Measurements from ENCODE around the gene GDPGP1.

Gene GDPGP1

GRCh38 chr15:90207252-90207651 lies 26.8 kb upstream of the GDPGP1 start:
- H3K9ac ChIP-seq: no peak overlapping the region
- TF ChIP-seq Cebpa-rat (IDR thresholded peaks at IDR 0.05): no peak
- H3K9me3 ChIP-seq (replicated peaks in 1 of 11): no peaks in the 10 kb centered on the region
- H3K4me2 ChIP-seq: no peak overlapping the region
- H3K4me1 ChIP-seq: peaks cover 74 to 90% (median 81%) of the 10 kb centered on the region in 10 experiments
- peaks cover 10 to 80% (median 51%) of the 10 kb centered on the region in 11 experiments; a peak in 20 of 22 replicates for H3K36me3 ChIP-seq
- H4K20me1 ChIP-seq: peaks cover 15 to 97% (median 64%) of the 10 kb centered on the region in 11 experiments; a peak in 19 of 22 replicates
- no peak overlapping the region for H3K27ac ChIP-seq
- H3K27me3 ChIP-seq: no peaks in the 10 kb centered on the region
- H3K4me3 ChIP-seq: no peak overlapping the region

GRCh38 chr15:90208356-90208755 lies 25.7 kb upstream of the GDPGP1 start:
- Histone ChIP-seq H4K20me1 (peaks cover 9 to 97% (median 61%) of the 10 kb centered on the region in 11 experiments; a peak in 18 of 22 replicates), H3K9ac (no peak overlapping the region), H3K4me1 (peaks cover 74 to 90% (median 81%) of the 10 kb centered on the region in 10 experiments), H3K9me3 (replicated peaks in 1 of 11) (no peaks in the 10 kb centered on the region), H3K4me2 (no peak overlapping the region), H3K4me3 (no peak overlapping the region), H3K27me3 (no peaks in the 10 kb centered on the region), H3K27ac (no peak overlapping the region), H3K36me3 (peaks cover 10 to 83% (median 59%) of the 10 kb centered on the region in 11 experiments; a peak in 20 of 22 replicates)
- no peak for TF ChIP-seq Cebpa-rat (IDR thresholded peaks at IDR 0.05)

DNA sequence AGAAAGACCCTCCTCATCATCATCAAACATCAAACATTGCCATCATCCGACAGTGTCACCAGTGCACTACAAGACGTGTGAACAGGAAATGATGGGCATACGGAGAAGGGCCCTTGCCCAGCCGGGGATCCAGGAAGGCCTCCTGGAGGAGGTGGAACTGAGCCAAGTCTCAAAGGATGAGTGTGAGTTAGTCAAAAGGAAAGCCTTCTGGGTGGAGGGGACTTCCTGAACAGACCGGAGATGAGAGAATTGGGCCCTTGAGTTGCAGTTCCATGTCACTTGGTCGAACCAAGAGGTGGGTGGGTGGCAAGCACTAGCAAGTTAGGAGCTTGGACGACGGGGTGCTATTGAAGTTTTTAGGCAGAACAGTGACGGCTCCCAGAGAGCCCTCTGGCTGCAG lies 24.4 kb upstream of the GDPGP1 start:
- Histone ChIP-seq H3K4me2 (peak overlapping the region; percentile 41 to 94 (median 84); a peak in 21 of 22 replicates), H3K9ac (no peak overlapping the region), H3K4me3 (no peak overlapping the region), H3K36me3 (peaks cover 10 to 76% (median 48%) of the 10 kb centered on the region in 11 experiments; a peak in 20 of 22 replicates), H3K27me3 (no peaks in the 10 kb centered on the region), H4K20me1 (peaks cover 6 to 92% (median 58%) of the 10 kb centered on the region in 11 experiments; a peak in 17 of 22 replicates), H3K4me1 (peaks cover 74 to 90% (median 81%) of the 10 kb centered on the region in 10 experiments), H3K9me3 (replicated peaks in 1 of 11) (no peaks in the 10 kb centered on the region), H3K27ac (no peak overlapping the region)
- no peak for TF ChIP-seq Cebpa-rat (IDR thresholded peaks at IDR 0.05)

- TF ChIP-seq Cebpa-rat (IDR thresholded peaks at IDR 0.05): no peak
- Histone ChIP-seq H3K9ac (peak overlapping the region in 6 of 11 experiments; percentile 19 to 47 (median 22); a peak in 5 of 22 replicates), H3K4me2 (peak overlapping the region; percentile 72 to 94 (median 88)), H3K4me1 (peaks cover 71 to 85% (median 74%) of the 10 kb centered on the region in 10 experiments), H3K27me3 (no peaks in the 10 kb centered on the region), H3K36me3 (peaks cover 10 to 75% (median 40%) of the 10 kb centered on the region in 11 experiments; a peak in 20 of 22 replicates), H3K9me3 (replicated peaks in 1 of 11) (no peaks in the 10 kb centered on the region), H3K27ac (peak overlapping the region in 7 of 11 experiments; percentile 47 to 61 (median 56); a peak in 8 of 22 replicates), H4K20me1 (peaks cover 6 to 92% (median 53%) of the 10 kb centered on the region in 11 experiments; a peak in 16 of 22 replicates), H3K4me3 (no peak overlapping the region; a peak in 1 of 20 replicates)
Measured at GRCh38 chr15:90210593-90210992, 23.4 kb upstream of the GDPGP1 start.

DNA sequence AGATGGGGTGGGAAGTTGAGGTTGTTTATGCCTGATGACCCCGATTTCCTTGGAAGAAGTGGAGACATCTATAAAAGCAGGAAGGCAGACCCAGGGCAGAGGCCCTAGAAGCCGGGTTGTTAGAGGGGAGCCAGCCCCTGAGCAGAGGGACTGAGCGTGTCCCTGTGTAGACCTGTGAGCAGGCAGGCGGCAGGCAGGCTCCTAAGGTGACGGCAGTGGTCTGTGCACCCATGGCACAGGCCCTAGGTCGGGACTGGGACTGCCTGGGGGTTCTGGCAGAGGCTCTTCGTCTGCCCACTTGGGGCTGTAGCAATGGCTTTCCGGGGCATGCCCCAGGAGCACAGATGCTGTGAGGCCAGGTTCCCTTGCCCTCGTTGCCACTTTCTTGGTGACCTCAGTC lies 23.0 kb upstream of the GDPGP1 start:
- no peaks in the 10 kb centered on the region for H3K27me3 ChIP-seq
- H3K9ac ChIP-seq: peak overlapping the region in 10 of 11 experiments; percentile 0 to 48 (median 24); a peak in 12 of 22 replicates
- H3K36me3 ChIP-seq: peaks cover 10 to 75% (median 40%) of the 10 kb centered on the region in 11 experiments; a peak in 20 of 22 replicates
- H3K4me2 ChIP-seq: peak overlapping the region; percentile 72 to 94 (median 88)
- peak overlapping the region in 1 of 10 experiments; percentile 28; a peak in 3 of 20 replicates for H3K4me3 ChIP-seq
- H3K4me1 ChIP-seq: peaks cover 67 to 81% (median 70%) of the 10 kb centered on the region in 10 experiments
- no peak for TF ChIP-seq Cebpa-rat (IDR thresholded peaks at IDR 0.05)
- H3K9me3 ChIP-seq (replicated peaks in 1 of 11): no peaks in the 10 kb centered on the region
- peak overlapping the region in 9 of 11 experiments; percentile 30 to 61 (median 54); a peak in 17 of 22 replicates for H3K27ac ChIP-seq
- H4K20me1 ChIP-seq: peaks cover 6 to 92% (median 49%) of the 10 kb centered on the region in 11 experiments; a peak in 16 of 22 replicates

GRCh38 chr15:90211440-90212143 lies 22.4 kb upstream of the GDPGP1 start:
- H4K20me1 ChIP-seq: peaks cover 6 to 92% (median 45%) of the 10 kb centered on the region in 11 experiments; a peak in 15 of 22 replicates
- TF ChIP-seq Cebpa-rat (IDR thresholded peaks at IDR 0.05): no peak
- H3K27ac ChIP-seq: peak overlapping the region in 10 of 11 experiments; percentile 29 to 61 (median 52); a peak in 18 of 22 replicates
- peak overlapping the region in 10 of 11 experiments; percentile 0 to 50 (median 34); a peak in 12 of 22 replicates for H3K9ac ChIP-seq
- H3K27me3 ChIP-seq: no peaks in the 10 kb centered on the region
- peak overlapping the region; percentile 72 to 94 (median 88) for H3K4me2 ChIP-seq
- peaks cover 61 to 76% (median 64%) of the 10 kb centered on the region in 10 experiments for H3K4me1 ChIP-seq
- H3K36me3 ChIP-seq: peaks cover 10 to 75% (median 36%) of the 10 kb centered on the region in 11 experiments; a peak in 18 of 22 replicates
- peak overlapping the region in 1 of 10 experiments; percentile 28; a peak in 3 of 20 replicates for H3K4me3 ChIP-seq
- no peaks in the 10 kb centered on the region for H3K9me3 ChIP-seq (replicated peaks in 1 of 11)

DNA sequence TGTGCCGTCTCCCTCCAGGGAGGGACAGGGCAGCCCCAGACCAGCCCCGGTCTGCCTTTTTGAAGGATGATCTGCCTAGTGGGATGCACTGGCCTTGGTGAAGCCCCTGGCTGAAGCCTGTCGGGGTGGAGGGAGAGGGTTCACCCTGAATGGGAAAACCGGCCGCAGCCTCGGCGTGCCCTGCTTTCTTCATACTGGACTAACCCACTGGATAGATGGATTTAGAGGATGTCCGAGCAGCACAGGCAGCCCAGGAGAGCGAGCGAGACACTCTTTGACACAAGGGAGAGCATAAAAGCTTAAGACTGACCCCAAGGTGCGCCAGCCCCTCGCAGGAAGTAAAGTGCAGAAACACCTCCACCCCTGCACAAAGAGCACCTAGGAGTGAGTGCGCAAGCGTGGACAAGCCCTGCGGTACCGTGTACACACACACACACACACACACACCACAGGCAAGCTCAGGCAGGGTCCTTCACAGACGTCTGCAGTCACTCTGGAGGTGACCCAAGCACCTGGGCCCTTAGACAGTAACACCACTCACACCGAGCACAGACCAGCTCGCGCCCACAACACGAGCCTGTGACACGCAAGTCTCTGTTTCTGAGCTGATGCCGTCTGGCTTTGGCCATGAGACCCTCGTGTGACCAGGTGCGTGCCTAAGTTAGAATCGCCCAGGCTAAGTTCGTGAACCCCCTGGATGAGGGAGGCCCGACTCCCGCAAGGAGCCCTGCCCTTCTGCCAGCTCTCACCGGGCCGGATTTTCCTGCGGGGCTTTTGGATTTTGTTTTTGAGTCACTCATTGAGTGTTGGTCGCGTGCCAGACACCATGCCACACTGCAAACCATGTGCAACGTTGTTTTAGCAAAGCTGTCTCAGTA lies 21.5 kb upstream of the GDPGP1 start:
- TF ChIP-seq Cebpa-rat (IDR thresholded peaks at IDR 0.05): no peak
- Histone ChIP-seq H3K9me3 (replicated peaks in 1 of 11) (no peaks in the 10 kb centered on the region), H3K9ac (peak overlapping the region in 2 of 11 experiments; percentile 14 to 21; a peak in 2 of 22 replicates), H4K20me1 (peaks cover 6 to 92% (median 45%) of the 10 kb centered on the region in 11 experiments; a peak in 16 of 22 replicates), H3K27ac (peak overlapping the region in 5 of 11 experiments; percentile 18 to 61 (median 50); a peak in 5 of 22 replicates), H3K4me3 (no peak overlapping the region), H3K27me3 (no peaks in the 10 kb centered on the region), H3K36me3 (peaks cover 3 to 75% (median 36%) of the 10 kb centered on the region in 11 experiments; a peak in 19 of 22 replicates), H3K4me1 (peaks cover 57 to 76% (median 62%) of the 10 kb centered on the region in 10 experiments), H3K4me2 (peak overlapping the region; percentile 56 to 94 (median 88))

All from BLaER1 treated with 17β-estradiol and CSF1 and Interleukin-3, amounts not matched to agents 10 nM and 100 nM (cell line).